Esophagus (tissue), 2 donors: Measurements from ENCODE around the gene RGL1. TPM values are rescaled to one million over a fixed set of nuclear protein-coding genes. Genes with fewer than 3 reads are reported as not detected.

ENCODE experiments used
- H3K27ac ChIP-seq, 2 donors: one replicate each; pipeline ENCODE4 v1.5.1; 2013; ENCODE audit warnings: low read depth in 2 of 2, mild to moderate bottlenecking in 2 of 2, inconsistent platforms in 1 of 2, low read length in 1 of 2, moderate library complexity in 1 of 2
- H3K27me3 ChIP-seq, 2 donors: one replicate each; pipeline ENCODE4 v1.6.1; 2013; ENCODE audit warnings: low read length in 2 of 2, control low read depth in 1 of 2, mild to moderate bottlenecking in 1 of 2; ENCODE audit not compliant: insufficient read depth in 2 of 2, control insufficient read depth in 1 of 2
- H3K36me3 ChIP-seq, 2 donors: one replicate each; pipeline ENCODE4 v1.6.1; 2013; ENCODE audit warnings: low read length in 1 of 2; ENCODE audit not compliant: control insufficient read depth in 2 of 2, insufficient read depth in 2 of 2
- H3K4me1 ChIP-seq, 2 donors: one replicate each; pipeline ENCODE4 v1.6.1; 2013; ENCODE audit warnings: low read length in 1 of 2; ENCODE audit not compliant: control insufficient read depth in 2 of 2, insufficient read depth in 2 of 2
- H3K4me3 ChIP-seq, 2 donors: one replicate each; pipeline ENCODE4 v1.5.1; 2013; ENCODE audit warnings: low read length in 2 of 2, mild to moderate bottlenecking in 2 of 2, low read depth in 1 of 2, moderate library complexity in 1 of 2
- H3K9me3 ChIP-seq, 2 donors: one replicate each; pipeline ENCODE4 v1.6.1; 2013; ENCODE audit warnings: mild to moderate bottlenecking in 2 of 2, low read depth in 1 of 2, low read length in 1 of 2, moderate library complexity in 1 of 2; ENCODE audit not compliant: control insufficient read depth in 2 of 2, insufficient read depth in 1 of 2
- WGBS, 2 donors: extraction: QIAGEN DNeasy Blood & Tissue Kit; methylation state at CpG; one replicate each; pipeline ENCODE4 v1.1.7; 2013; 5-methylcytosine and 5-hydroxymethylcytosine counted together
- polyA plus RNA-seq, 2 donors: library from polyadenylated mRNA; stranded (reverse); fragments of 200-250 nt; gene quantifications; one replicate each; pipeline ENCODE4 v1.2.3, GENCODE V29; 2013
- donor health status: healthy with polysubstance abuse.
- donor health status: Bipolar disorder and iron deficiency.

The RGL1 gene
- polyA plus RNA-seq, 2 donors: 1.6 TPM

- WGBS, 2 donors: 88 to 94% methylated on average over 5 of the region's 5 CpGs
- no peaks in the 10 kb centered on the region for H3K4me1 ChIP-seq
- H3K4me3 ChIP-seq: no peak overlapping the region
- H3K36me3 ChIP-seq: no peaks in the 10 kb centered on the region
- H3K27me3 ChIP-seq: peaks cover 0 to 2% of the 10 kb centered on the region in 2 donors
- H3K27ac ChIP-seq: no peak overlapping the region
- H3K9me3 ChIP-seq: no peaks in the 10 kb centered on the region
These were observed 156.2 kb downstream of the RGL1 start for GRCh38 chr1:183961132-183961531.

GRCh38 chr1:183962903-183963302 is 158.0 kb downstream of the RGL1 start:
- WGBS, 2 donors: 89 to 91% methylated on average over 3 of the region's 3 CpGs
- peaks cover 0 to 2% of the 10 kb centered on the region in 2 donors for H3K27me3 ChIP-seq
- no peaks in the 10 kb centered on the region for H3K4me1 ChIP-seq
- H3K9me3 ChIP-seq: no peaks in the 10 kb centered on the region
- no peaks in the 10 kb centered on the region for H3K36me3 ChIP-seq
- no peak overlapping the region for H3K27ac ChIP-seq
- H3K4me3 ChIP-seq: no peak overlapping the region

GRCh38 chr1:183965726-183966125 is 160.8 kb downstream of the RGL1 start:
- 76 to 80% methylated on average over 1 of the region's 1 CpG for WGBS, 2 donors
- no peaks in the 10 kb centered on the region for H3K4me1 ChIP-seq

DNA sequence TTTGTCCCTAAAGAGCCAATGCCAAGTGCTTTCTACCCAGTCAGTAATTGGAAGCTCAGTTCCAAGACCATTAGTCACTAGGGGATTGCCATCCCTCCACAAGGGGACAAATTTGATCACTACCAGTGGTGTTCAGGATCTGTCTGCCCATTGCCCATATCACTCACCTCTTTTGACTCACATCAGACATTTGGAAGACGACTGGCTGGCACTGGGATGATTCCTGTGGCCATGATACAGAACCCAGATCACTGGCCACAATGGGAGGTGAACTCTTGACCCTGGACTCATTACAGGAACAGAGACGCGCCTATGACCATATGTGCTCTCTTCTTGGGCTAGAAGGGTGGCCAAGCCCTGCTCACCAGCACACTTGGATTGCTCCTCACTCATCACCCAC is 161.6 kb downstream of the RGL1 start:
- 79 to 97% methylated on average over 3 of the region's 3 CpGs for WGBS, 2 donors
- H3K27me3 ChIP-seq: peaks cover 0 to 2% of the 10 kb centered on the region in 2 donors
- H3K4me3 ChIP-seq: no peak overlapping the region

More at GRCh38 chr1:183965726-183966125, 160.8 kb downstream of the RGL1 start:
- H3K9me3 ChIP-seq: no peaks in the 10 kb centered on the region
- H3K27me3 ChIP-seq: peaks cover 0 to 2% of the 10 kb centered on the region in 2 donors
- no peaks in the 10 kb centered on the region for H3K36me3 ChIP-seq
- no peak overlapping the region for H3K27ac ChIP-seq
- no peak overlapping the region for H3K4me3 ChIP-seq

DNA sequence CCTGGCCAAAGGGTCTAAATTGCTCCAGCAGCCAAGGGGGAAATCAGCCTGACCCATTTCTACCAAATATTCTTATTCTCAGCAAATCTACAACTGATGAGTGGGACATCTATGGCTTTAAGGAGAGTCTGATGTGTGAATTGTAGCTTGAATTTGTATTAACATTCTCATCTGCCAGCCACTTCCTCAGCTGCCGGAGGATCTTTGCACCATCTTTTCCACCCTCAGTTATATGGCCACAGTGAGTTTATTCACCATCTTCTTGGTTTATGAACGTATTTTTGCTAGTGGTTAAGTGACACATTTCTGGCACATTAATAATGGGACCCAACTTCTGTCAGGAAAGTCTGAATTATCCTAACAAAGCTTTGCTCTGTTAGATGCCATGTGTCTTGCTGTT is 163.0 kb downstream of the RGL1 start:
- H3K4me1 ChIP-seq: no peaks in the 10 kb centered on the region
- no peak overlapping the region for H3K4me3 ChIP-seq
- peaks cover 0 to 2% of the 10 kb centered on the region in 2 donors for H3K27me3 ChIP-seq
- WGBS, 2 donors: 80 to 85% methylated on average over 2 of the region's 2 CpGs
- H3K9me3 ChIP-seq: no peaks in the 10 kb centered on the region
- no peaks in the 10 kb centered on the region for H3K36me3 ChIP-seq
- no peak overlapping the region for H3K27ac ChIP-seq

More for the DNA sequence above, 161.6 kb downstream of the RGL1 start:
- Histone ChIP-seq H3K27ac (no peak overlapping the region), H3K9me3 (no peaks in the 10 kb centered on the region), H3K4me1 (no peaks in the 10 kb centered on the region), H3K36me3 (no peaks in the 10 kb centered on the region)

- H3K36me3 ChIP-seq: no peaks in the 10 kb centered on the region
- H3K27ac ChIP-seq: no peak overlapping the region
- no peaks in the 10 kb centered on the region for H3K9me3 ChIP-seq
- H3K4me1 ChIP-seq: no peaks in the 10 kb centered on the region
- no peak overlapping the region for H3K4me3 ChIP-seq
- 81 to 83% methylated on average over 5 of the region's 5 CpGs for WGBS, 2 donors
- H3K27me3 ChIP-seq: peaks cover 0 to 2% of the 10 kb centered on the region in 2 donors
These were observed 163.5 kb downstream of the RGL1 start for GRCh38 chr1:183968386-183968785.

GRCh38 chr1:183970516-183971300 is 165.8 kb downstream of the RGL1 start:
- Histone ChIP-seq H3K27ac (no peak overlapping the region), H3K4me3 (no peak overlapping the region), H3K27me3 (no peaks in the 10 kb centered on the region), H3K9me3 (no peaks in the 10 kb centered on the region), H3K4me1 (no peaks in the 10 kb centered on the region), H3K36me3 (no peaks in the 10 kb centered on the region)
- WGBS, 2 donors: 62 to 67% methylated on average over 4 of the region's 4 CpGs

DNA sequence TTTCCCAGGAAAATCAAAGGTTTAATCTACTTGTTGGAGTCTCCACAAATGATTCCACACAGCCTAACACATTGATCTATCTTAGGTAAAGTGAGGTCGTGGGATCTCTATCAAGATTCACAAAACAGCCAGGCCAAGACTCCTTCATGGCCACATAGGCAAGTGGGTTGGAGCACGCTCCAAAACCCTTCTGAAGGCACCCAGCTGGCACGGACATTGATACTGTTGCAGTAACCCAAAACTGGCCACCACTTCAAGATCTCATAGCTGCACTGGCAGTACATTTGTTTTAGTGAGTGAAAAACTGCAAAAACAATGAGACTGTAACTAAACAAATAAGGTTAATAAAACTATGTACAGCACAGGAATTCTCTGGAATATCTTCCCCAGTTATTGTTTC is 170.7 kb downstream of the RGL1 start:
- Histone ChIP-seq H3K4me3 (no peak overlapping the region), H3K36me3 (no peaks in the 10 kb centered on the region)
- WGBS, 2 donors: 91 to 94% methylated on average over 3 of the region's 3 CpGs

DNA sequence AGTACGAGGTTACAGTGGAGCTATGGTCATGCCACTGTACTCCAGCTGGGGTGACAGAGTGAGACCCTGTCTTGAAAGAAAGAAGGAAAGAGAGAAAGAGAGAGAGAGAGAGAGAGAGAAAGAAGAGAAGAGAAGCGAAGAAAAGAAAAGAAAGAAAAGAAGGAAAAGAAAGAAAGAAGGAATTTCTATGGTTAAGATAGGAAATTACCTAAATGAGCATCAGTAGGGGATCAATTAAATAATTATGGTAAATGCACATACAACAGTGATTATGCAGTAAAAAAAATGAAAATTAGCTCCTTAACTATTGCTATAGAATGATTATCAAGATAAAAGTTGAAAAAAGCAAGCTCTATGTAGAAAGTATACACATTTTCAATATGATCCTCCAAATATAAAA is 172.8 kb downstream of the RGL1 start:
- 79 to 94% methylated on average over 2 of the region's 2 CpGs for WGBS, 2 donors
- no peaks in the 10 kb centered on the region for H3K27me3 ChIP-seq
- H3K4me3 ChIP-seq: no peak overlapping the region
- H3K27ac ChIP-seq: no peak overlapping the region
- no peaks in the 10 kb centered on the region for H3K9me3 ChIP-seq
- H3K36me3 ChIP-seq: no peaks in the 10 kb centered on the region
- H3K4me1 ChIP-seq: no peaks in the 10 kb centered on the region

More for the DNA sequence above, 170.7 kb downstream of the RGL1 start:
- Histone ChIP-seq H3K27ac (no peak overlapping the region), H3K9me3 (no peaks in the 10 kb centered on the region), H3K4me1 (no peaks in the 10 kb centered on the region), H3K27me3 (no peaks in the 10 kb centered on the region)
